IMR-90 (cell line): ENCODE measurements around the gene SEC24D. TPM values are rescaled to one million over a fixed set of nuclear protein-coding genes. Genes with fewer than 3 reads are reported as not detected.

ENCODE experiments used
- ATAC-seq: fragments of 200-7000 bp; cut with Tn5 transposase; 2 replicates; pipeline ENCODE4 v1.9.1; 2020; ENCODE audit warnings: low read depth, mild to moderate bottlenecking, moderate library complexity
- BruUV-seq: library from RNA; stranded (reverse); fragments of 400-500 nt; replicated peaks from 2 replicates; lab custom pipeline; 2021; lab: Mats Ljungman, UMichigan
- CTCF ChIA-PET: fragments of 300-600 bp; formaldehyde crosslinking; extraction: SDS; loops from one replicate; lab custom pipeline; 2021; ENCODE audit warnings: antibody characterized with exemption; lab: Yijun Ruan, JAX
- POLR2A ChIA-PET: fragments of 300-600 bp; sonication (Branson Sonifier 250); formaldehyde crosslinking; loops from one replicate; lab custom pipeline; 2022; ENCODE audit warnings: antibody characterized with exemption; ENCODE audit not compliant: unreplicated experiment; lab: Charles Lee
- DNase-seq: peaks from one replicate; pipeline ENCODE4 v3.0.0; 2013
- H2AFZ ChIP-seq: replicated peaks from 2 replicates; pipeline ENCODE3; 2013; ENCODE audit warnings: low read length, mild to moderate bottlenecking; ENCODE audit not compliant: poor library complexity
- H2AK5ac ChIP-seq: 2 replicates; pipeline ENCODE4 v1.6.1; 2013; ENCODE audit warnings: low read depth, low read length, inconsistent platforms
- H2AK9ac ChIP-seq: replicated peaks from 2 replicates; pipeline ENCODE3; 2013; ENCODE audit warnings: mild to moderate bottlenecking, low read depth, low read length, moderate library complexity; ENCODE audit not compliant: poor library complexity
- H2BK120ac ChIP-seq: 2 replicates; pipeline ENCODE4 v1.6.1; 2013; ENCODE audit warnings: low read depth, low read length, inconsistent platforms
- H2BK15ac ChIP-seq: 3 replicates; pipeline ENCODE4 v1.6.1; 2013; ENCODE audit warnings: low read depth, low read length, inconsistent platforms
- H2BK20ac ChIP-seq: 2 replicates; pipeline ENCODE4 v1.6.1; 2013; ENCODE audit warnings: low read depth, mild to moderate bottlenecking, inconsistent platforms, low read length, moderate library complexity
- H2BK5ac ChIP-seq: 2 replicates; pipeline ENCODE4 v1.6.1; 2013; ENCODE audit warnings: mild to moderate bottlenecking, low read depth, low read length, inconsistent platforms; ENCODE audit not compliant: poor library complexity, severe bottlenecking
- H3K14ac ChIP-seq: replicated peaks from 2 replicates; pipeline ENCODE4 v1.6.1; 2013; ENCODE audit warnings: low read depth, low read length, inconsistent platforms
- H3K18ac ChIP-seq: 2 replicates; pipeline ENCODE4 v1.6.1; 2013; ENCODE audit warnings: low read depth, low read length, control low read depth
- H3K23ac ChIP-seq: 2 replicates; pipeline ENCODE4 v1.6.1; 2013; ENCODE audit warnings: low read depth, low read length, inconsistent platforms
- H3K27ac ChIP-seq: 2 replicates; pipeline ENCODE4 v1.5.1; 2013; ENCODE audit warnings: mild to moderate bottlenecking, control low read depth, low read length; ENCODE audit not compliant: insufficient read depth
- H3K27me3 ChIP-seq: 2 replicates; pipeline ENCODE4 v1.6.1; 2013; ENCODE audit warnings: low read length; ENCODE audit not compliant: control insufficient read depth, insufficient read depth
- H3K36me3 ChIP-seq: 2 replicates; pipeline ENCODE4 v1.6.1; 2013; ENCODE audit warnings: low read length, mixed read lengths; ENCODE audit not compliant: control insufficient read depth, insufficient read depth
- H3K4ac ChIP-seq: 2 replicates; pipeline ENCODE4 v1.6.1; 2013; ENCODE audit warnings: low read depth, low read length, inconsistent platforms
- H3K4me1 ChIP-seq: 2 replicates; pipeline ENCODE4 v1.6.1; 2013; ENCODE audit warnings: low read length, mixed read lengths; ENCODE audit not compliant: control insufficient read depth, insufficient read depth
- H3K4me2 ChIP-seq: 2 replicates; pipeline ENCODE4 v1.6.1; 2013; ENCODE audit warnings: low read depth, mild to moderate bottlenecking, control low read depth, low read length, moderate library complexity
- H3K4me3 ChIP-seq: 2 replicates; pipeline ENCODE4 v1.5.1; 2013; ENCODE audit warnings: low read depth, mild to moderate bottlenecking, control low read depth, low read length, moderate library complexity; ENCODE audit not compliant: insufficient read depth
- H3K56ac ChIP-seq: 2 replicates; pipeline ENCODE4 v1.6.1; 2013; ENCODE audit warnings: low read length, inconsistent platforms; ENCODE audit not compliant: insufficient read depth; ENCODE audit errors: extremely low read depth
- H3K79me1 ChIP-seq, 2 experiments: 2 replicates each; pipeline ENCODE4 v1.6.1; 2013; ENCODE audit warnings: low read length in 2 of 2, inconsistent platforms in 1 of 2, low read depth in 1 of 2
- H3K9ac ChIP-seq: 2 replicates; pipeline ENCODE4 v1.6.1; 2013; ENCODE audit warnings: low read depth, low read length, control low read depth
- H3K9me1 ChIP-seq: 2 replicates; pipeline ENCODE4 v1.6.1; 2013; ENCODE audit warnings: low read length, inconsistent platforms; ENCODE audit not compliant: insufficient read depth
- H3K9me3 ChIP-seq: 2 replicates; pipeline ENCODE4 v1.6.1; 2013; ENCODE audit warnings: low read length; ENCODE audit not compliant: control insufficient read depth, insufficient read depth
- H4K20me1 ChIP-seq: 2 replicates; pipeline ENCODE4 v1.6.1; 2013; ENCODE audit warnings: low read length, inconsistent platforms; ENCODE audit not compliant: insufficient read depth
- H4K5ac ChIP-seq: 2 replicates; pipeline ENCODE4 v1.6.1; 2013; ENCODE audit warnings: mild to moderate bottlenecking, low read depth, low read length, control low read depth
- H4K8ac ChIP-seq, 2 experiments: 2 replicates each; pipeline ENCODE4 v1.6.1; 2013; ENCODE audit warnings: low read depth in 2 of 2, low read length in 2 of 2, control low read depth in 1 of 2, inconsistent platforms in 1 of 2
- H4K91ac ChIP-seq: 2 replicates; pipeline ENCODE4 v1.6.1; 2013; ENCODE audit warnings: low read depth, low read length, inconsistent platforms; ENCODE audit not compliant: insufficient read depth
- CEBPB ChIP-seq: IDR thresholded peaks from 2 replicates; pipeline ENCODE4 v1.6.1; 2012; ENCODE audit warnings: low read depth, low read length, improper control_type of control experiment
- MAZ ChIP-seq: IDR thresholded peaks from 2 replicates; pipeline ENCODE4 v1.6.1; 2012; ENCODE audit warnings: low read depth, mild to moderate bottlenecking, low read length, improper control_type of control experiment, moderate library complexity, borderline replicate concordance
- RFX5 ChIP-seq: IDR thresholded peaks from 2 replicates; pipeline ENCODE4 v1.8.0; 2012; ENCODE audit warnings: low read depth, mild to moderate bottlenecking, low read length, moderate library complexity
- WGBS, 2 experiments: methylation state at CpG; one replicate each; pipeline versions ENCODE4 v1.1.5 to v1.1.7; 2013; ENCODE audit warnings: missing lambda C conversion rate in 2 of 2; ENCODE audit not compliant: insufficient read length in 1 of 2; ENCODE audit errors: extremely low coverage in 2 of 2; 5-methylcytosine and 5-hydroxymethylcytosine counted together
- dilution Hi-C: fragments of 300-500 bp; cut with HindIII; formaldehyde crosslinking; loops from one replicate; pipeline ENCODE4 v1.14.3; 2018; ENCODE audit warnings: low sequenced_read_pairs; ENCODE audit not compliant: unreplicated experiment
- in situ Hi-C: fragments of 300-500 bp; cut with MboI; formaldehyde crosslinking; loops from 3 replicates; pipeline ENCODE4 v1.14.3; 2019; ENCODE audit warnings: low sequenced_read_pairs, inconsistent platforms, mixed read lengths
- intact Hi-C: fragments of 100-400 bp; cut with micrococcal nuclease; formaldehyde crosslinking; loops from 2 replicates; pipeline ENCODE4 v1.10.0; 2022
- polyA plus RNA-seq, 3 experiments: library from polyadenylated mRNA; depleted of rRNA; stranded (reverse); fragments of >200 nt; gene quantifications; 2 replicates each; pipeline ENCODE4 v1.2.3, GENCODE V29; 2012; ENCODE audit warnings: low replicate concordance in 1 of 3
- total RNA-seq: library from RNA; depleted of rRNA; stranded (reverse); fragments of >200 nt; gene quantifications from 2 replicates; pipeline ENCODE4 v1.2.3, GENCODE V29; 2012
- TF ChIP-seq, protein P1 (sequence below): fragments of 150-350 bp; IDR thresholded peaks from 2 replicates; pipeline ENCODE4 v1.6.1; 2017; ENCODE audit warnings: mild to moderate bottlenecking, antibody characterized with exemption, low read length, low read depth
- TF ChIP-seq, protein P2 (sequence below): fragments of 150-350 bp; IDR thresholded peaks from 2 replicates; pipeline ENCODE4 v1.6.1; 2016; ENCODE audit warnings: low read depth, mild to moderate bottlenecking, low read length, moderate library complexity, borderline replicate concordance

SEC24D gene
- total and polyA plus RNA-seq, 2 of the 4 experiments (the other 2 are of a cell fraction): 93.2 to 111 TPM

DNA sequence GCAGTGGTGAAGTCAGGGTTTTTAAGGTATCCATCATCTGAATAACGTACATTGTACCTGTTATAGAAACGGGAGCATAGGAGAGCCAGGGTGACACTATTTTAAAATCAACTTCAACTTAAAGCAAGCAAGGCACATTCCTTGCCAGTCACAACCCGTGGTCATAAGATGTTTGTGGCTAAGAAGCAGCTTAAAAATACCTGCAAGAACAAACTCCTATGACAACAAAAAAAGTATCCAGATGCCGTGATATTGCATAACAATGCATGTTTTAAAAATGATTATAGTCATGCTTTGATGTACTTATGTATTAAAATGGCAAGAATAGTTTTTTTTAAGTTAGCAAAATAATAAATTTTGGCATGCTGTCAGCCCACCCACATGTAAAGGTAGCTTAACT, 36.3 kb upstream of the SEC24D start:
- ChIA-PET POLR2A (no interaction called here), CTCF (no interaction called here)
- Histone ChIP-seq H3K4me2 (no peak overlapping the region), H2AFZ (no peak overlapping the region), H2BK120ac (no peak overlapping the region), H3K18ac (no peak overlapping the region), H2BK15ac (no peak overlapping the region), H2BK20ac (no peak overlapping the region), H3K23ac (no peak overlapping the region), H3K27me3 (no peaks in the 10 kb centered on the region), H4K5ac (no peak overlapping the region), H4K91ac (no peak overlapping the region), H2AK5ac (no peak overlapping the region), H4K8ac (no peak overlapping the region), H3K14ac (no peak overlapping the region), H3K27ac (no peak overlapping the region), H3K79me1 (no peaks in the 10 kb centered on the region), H2BK5ac (no peak overlapping the region), H4K20me1 (no peaks in the 10 kb centered on the region), H3K56ac (no peak overlapping the region), H3K4me1 (no peaks in the 10 kb centered on the region), H3K9me3 (no peaks in the 10 kb centered on the region), H3K9ac (no peak overlapping the region), H2AK9ac (no peak overlapping the region), H3K4me3 (no peak overlapping the region), H3K4ac (no peak overlapping the region), H3K9me1 (no peaks in the 10 kb centered on the region), H3K36me3 (no peaks in the 10 kb centered on the region)
- in situ Hi-C loops (no loop called here), dilution Hi-C loops (no loop called here), intact Hi-C loops (no loop called here)
- no TSS peak for BruUV-seq
- no peak for ATAC-seq
- DNase-seq: no peak
- TF ChIP-seq MAZ: no peak
- TF ChIP-seq CEBPB: no peak
- TF ChIP-seq, protein P1, sequence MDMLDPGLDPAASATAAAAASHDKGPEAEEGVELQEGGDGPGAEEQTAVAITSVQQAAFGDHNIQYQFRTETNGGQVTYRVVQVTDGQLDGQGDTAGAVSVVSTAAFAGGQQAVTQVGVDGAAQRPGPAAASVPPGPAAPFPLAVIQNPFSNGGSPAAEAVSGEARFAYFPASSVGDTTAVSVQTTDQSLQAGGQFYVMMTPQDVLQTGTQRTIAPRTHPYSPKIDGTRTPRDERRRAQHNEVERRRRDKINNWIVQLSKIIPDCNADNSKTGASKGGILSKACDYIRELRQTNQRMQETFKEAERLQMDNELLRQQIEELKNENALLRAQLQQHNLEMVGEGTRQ: no peak
- TF ChIP-seq, protein P2, sequence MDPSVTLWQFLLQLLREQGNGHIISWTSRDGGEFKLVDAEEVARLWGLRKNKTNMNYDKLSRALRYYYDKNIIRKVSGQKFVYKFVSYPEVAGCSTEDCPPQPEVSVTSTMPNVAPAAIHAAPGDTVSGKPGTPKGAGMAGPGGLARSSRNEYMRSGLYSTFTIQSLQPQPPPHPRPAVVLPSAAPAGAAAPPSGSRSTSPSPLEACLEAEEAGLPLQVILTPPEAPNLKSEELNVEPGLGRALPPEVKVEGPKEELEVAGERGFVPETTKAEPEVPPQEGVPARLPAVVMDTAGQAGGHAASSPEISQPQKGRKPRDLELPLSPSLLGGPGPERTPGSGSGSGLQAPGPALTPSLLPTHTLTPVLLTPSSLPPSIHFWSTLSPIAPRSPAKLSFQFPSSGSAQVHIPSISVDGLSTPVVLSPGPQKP: no peak
- no peak for TF ChIP-seq RFX5
- WGBS, 2 experiments: no CpG with 5 or more reads among the region's 4 CpGs
